Putamen (tissue), 1 donor: ENCODE measurements around the gene PTPN3.

Experiments used
- DNase-seq: peaks from one replicate; pipeline ENCODE4 v3.0.0-alpha.2; 2016; ENCODE audit warnings: low spot score

PTPN3 gene

GRCh38 chr9:109424618-109425017 lies 73.5 kb downstream of the PTPN3 start:
- DNase-seq, result no peak

DNA sequence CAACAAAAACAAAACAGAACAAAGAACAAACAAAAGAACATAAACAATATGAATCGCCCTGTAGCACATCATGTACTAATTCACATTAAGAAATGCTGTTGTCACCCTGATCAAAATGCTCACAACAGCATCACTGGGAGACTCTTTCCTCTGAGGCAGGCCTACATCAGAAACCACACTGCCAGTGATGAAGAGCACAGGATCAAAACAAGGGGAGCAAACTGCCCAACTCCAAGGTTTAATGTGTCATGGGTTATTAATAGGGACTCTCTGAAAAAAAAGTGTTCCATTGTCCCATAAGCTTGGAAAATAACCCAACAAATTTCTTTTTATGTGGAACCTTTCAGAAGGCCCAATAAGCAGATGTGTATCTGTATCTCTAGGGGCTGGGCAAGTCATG lies 74.2 kb downstream of the PTPN3 start:
- no peak for DNase-seq

DNA sequence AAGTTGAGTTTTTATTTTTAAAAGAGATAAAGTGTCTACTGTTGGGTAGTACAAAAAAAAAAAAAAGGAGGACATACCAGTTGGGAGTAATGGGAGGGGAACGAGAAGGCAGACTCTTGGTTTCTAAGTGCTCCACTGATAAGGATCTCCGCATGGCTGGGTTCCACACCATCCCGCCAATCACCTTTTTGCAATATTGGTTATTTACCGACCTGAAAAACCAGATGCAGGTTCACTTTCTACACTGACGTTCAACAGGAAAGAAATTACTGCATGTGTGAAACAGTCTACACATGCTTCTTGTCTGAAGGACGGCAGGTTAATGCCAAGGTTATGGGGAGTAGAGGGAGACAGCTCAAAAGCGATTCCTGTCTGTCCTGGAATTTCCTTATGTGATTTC lies 75.5 kb downstream of the PTPN3 start:
- no peak for DNase-seq

- DNase-seq, result no peak
Measured at GRCh38 chr9:109421026-109421970, 76.8 kb downstream of the PTPN3 start.

DNA sequence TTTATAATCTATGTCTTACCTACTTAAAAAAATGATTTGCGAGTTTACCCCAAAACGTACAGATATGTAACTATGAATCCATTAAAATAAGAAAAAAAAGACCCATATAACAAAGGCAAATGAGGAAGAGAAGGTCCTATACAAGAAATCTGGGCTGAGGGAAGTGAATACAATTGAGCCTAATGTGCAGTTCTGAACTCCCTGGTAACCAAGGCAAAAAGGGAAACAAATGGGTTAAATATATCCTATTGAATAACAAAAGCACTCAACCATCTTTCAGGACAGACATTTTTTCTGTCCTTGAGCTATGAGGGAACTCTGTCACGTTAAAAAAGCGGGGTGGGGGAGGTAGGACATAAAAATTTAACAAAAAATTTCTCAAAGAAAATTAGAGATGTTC lies 78.6 kb downstream of the PTPN3 start:
- no peak for DNase-seq

DNA sequence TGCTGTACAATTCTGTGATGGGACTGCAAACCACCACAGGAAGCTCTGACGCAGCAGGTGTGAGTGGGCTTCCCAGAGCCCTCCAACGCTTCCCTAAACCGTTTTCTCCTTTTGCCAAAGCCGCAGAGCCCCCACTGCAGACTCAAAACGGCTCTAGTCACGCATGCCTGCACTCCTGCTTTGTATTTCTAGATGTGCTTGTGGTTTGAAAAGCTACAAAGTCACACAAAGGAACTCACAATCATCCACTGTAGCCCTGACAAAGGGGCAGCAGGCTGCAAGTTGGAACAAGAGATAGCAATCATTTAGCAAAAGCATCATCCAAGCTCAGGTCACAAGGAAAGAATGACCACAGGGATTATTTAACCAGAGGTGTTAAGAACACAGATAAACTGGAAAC lies 79.3 kb downstream of the PTPN3 start:
- DNase-seq, result no peak

DNA sequence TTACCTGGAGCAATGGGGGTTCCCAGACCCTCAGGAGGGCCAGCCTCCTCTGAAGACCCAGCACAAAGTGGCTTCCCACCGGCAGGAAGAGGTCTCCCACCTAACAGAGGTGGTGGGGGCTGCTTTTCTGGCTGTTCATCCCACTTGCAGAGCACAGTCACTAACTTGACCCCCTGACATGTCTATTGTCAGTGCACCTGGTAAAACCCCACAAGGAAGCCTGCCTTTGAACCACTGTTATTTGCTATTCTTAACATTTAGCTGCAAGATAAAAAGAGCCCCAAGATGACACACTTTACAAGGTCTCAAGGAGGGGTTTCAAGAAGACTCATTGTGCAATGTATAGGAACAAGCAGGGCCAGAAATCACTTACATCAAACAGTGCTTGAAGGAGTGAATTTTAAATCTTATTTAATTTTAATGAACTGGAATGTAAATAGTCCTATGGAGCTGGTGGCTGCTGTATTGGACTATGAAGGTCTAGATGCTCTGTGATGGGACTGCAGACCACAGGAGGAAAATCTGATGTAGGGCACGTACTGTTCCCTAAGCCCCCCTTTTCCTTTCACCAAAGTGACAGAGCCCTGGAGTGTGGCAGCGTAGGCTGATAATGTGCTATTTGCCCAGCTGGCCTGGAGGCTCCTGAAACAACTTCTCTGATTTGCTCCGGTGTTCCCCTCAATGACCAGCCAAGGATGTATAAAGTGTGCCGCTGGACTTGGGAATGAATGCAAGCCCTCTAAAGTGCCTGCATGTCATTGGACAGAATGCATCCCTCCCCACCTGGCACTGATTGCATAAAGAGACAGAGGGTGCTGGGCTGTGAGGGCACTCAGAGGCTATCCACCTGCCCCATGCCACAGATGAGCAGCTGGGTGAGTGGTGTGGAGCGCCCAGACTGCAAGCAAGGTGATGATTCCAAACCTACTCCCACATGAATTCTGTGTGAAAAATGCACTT lies 80.2 kb downstream of the PTPN3 start:
- no peak for DNase-seq

- no peak for DNase-seq
Measured at GRCh38 chr9:109417054-109417453, 81.1 kb downstream of the PTPN3 start.

DNA sequence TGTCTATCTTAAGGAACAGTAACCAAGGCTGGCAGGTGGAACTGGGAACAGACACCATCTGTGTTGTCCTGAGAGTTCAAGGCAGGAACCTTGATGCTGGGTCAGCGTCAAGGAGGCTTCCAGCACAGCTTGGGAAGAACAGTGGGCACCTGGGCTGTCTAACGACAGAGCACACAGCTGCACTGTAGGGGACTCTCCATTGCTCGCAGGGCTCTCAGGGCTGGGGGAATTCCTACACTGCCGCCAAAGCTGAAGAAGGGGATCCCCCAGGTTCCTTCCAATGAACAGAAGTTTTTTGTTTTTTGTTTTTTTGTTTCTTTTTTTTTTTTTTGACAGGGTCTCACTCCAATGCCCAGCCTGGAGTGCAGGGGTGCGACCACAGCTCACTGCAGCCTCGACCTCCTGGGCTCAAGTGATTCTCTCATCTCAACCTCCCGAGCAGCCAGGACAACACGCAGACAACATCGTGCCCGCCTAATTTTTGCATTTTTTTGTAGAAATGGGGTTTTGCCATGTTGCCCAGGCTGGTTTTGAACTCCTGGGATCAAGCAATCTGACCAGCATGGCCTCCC lies 81.9 kb downstream of the PTPN3 start:
- no peak for DNase-seq

GRCh38 chr9:109414125-109414785 lies 83.9 kb downstream of the PTPN3 start:
- DNase-seq, result no peak

DNA sequence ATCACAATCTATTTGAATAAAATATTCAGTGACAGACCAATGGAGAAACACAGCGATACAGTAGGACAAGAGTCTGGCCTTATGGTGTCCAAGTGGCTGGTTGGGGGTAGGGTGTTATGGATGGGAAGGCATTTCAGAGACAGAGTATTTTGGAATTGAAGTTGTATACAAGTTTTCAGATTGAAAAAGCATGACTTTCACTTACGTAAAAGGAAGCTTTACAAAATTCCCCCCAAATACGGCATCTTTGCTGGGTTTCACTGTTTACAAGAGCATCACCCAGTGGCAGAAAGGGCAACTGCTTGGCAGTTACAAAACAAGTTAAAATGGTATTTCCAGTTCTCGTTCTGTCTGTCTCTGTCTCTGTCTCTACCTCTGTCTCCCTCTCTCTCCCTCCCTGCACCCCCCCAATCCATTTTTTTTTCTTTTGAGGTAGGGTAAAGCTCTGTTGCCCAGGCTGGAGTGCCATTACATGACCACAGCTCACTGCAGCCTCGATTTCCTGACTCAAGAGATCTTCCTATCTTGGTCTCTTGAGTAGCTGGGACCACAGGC lies 86.2 kb downstream of the PTPN3 start:
- DNase-seq, result no peak

GRCh38 chr9:109411069-109411761 lies 86.9 kb downstream of the PTPN3 start:
- DNase-seq, result no peak

DNA sequence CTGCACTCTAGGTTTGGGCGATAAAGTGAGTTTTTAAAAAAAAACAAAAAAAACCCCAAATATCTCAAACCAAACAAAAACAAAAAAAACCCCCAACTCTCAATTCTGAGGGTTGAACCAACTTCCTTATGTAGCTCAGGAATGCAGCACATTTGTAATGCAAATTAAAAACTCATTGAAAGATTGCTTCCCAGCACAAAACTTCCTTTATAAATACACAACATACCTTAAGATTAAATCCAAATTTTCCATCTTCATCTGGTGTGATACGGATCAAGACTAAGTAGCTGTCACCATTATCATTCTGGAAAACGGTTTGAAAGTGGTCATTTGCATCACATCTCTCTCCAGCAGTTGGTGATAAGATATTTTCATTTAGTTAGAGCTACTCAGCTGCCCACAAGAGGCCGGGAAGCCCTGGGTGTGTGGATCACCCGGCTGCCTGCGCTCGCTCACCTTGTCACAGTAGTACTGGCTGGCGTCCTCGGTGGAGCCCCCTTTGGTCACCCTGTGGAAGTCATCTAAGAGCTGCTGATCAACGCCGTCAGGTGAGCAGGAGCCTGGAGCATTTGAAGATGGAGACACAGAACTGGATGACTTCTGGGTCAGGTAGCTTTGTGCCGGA lies 88.2 kb downstream of the PTPN3 start:
- no peak for DNase-seq

DNA sequence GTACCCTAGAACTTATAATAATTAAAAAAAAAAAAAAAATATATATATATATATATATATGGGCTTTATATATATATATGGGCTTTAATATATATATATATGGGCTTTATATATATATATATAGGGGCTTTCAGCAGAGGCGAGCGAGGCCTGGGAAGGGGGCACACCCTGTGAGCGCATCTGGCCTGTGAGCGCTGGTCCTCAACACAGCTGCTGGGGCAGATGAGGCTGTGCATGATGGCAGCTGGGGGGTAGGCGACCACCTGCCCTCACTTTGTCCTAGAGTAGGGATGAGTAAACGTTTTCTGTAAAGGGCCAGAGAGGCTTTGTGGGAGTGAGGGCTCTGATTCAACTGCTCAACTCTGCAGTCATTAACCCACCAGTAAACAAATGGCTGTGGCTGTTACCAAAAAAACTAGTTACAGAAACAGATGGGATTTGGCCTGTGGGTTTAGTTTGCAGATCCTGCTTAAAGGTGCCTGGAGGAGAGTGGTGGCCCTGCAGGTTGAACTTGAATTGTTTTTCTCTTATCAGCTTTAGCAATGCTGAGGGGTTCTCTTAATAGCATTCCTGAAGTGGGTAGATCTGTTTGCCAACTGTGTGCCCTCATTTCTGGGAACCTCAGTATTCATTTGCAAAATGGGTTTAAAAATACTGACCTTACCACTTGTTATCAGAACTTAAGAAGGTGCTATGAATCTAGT lies 89.2 kb downstream of the PTPN3 start:
- no peak for DNase-seq

- DNase-seq, result no peak
Measured at GRCh38 chr9:109403766-109404320, 94.3 kb downstream of the PTPN3 start.

DNA sequence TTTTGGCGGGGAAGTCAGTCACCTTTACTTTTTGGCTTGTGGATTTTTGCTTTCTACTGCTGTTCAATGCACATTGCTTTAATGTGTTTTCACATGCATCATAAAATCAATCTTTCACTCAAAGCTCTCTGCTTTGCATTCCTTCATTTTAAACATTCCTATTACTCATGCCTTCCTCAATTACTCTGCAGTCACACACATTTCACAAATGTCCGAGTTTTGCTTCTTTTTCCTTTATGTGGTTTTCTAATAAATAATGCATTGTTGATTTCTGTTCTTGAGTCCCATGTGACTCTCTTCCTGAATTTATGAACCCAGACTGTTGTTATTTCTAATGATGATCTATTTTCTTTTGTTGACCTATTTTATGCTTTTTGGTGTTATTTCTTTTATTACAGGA lies 95.0 kb downstream of the PTPN3 start:
- no peak for DNase-seq

DNA sequence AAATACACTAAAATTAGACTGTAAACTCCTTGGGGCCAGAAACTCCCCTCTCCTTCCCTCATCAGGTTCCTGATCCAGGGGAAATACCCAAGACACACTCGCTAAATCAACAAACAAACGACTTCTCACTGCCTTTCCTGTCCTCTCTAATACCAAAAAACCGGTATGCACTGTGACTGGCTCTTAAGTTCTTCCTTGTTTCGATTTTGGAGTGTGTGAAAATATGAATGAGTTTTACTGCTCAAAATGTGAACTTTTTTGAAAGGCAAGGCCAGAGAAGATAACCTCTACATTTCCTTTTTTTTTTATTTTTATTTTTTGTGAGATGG lies 96.2 kb downstream of the PTPN3 start:
- DNase-seq, result no peak

GRCh38 chr9:109401169-109401989 lies 96.7 kb downstream of the PTPN3 start:
- no peak for DNase-seq

DNA sequence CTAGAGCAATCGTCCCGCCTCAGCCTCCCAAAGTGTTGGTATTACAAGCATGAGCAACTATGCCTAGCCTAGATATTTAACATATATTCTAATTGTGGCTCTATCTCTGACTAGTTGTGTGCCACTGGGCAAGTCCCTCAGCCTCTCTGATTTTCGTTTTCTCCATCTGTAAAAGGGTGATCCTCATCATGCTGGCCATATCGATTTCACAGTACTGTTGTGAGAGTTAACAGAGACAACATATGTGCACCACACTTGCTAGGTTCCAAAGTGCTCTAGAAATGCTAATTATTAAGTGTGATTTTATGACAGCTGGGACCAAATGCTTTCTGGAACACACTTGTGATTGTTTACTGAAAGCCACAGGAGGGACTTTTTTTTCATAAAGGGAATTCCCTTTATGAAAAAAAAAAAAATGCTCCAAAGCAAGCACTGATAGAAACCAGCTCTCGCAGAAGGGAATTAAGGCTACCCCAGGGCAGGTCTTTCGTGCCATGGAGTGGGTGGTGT lies 98.8 kb downstream of the PTPN3 start:
- DNase-seq, result no peak
